MM.1S (cell line): ENCODE results near the gene APOH.

Source experiments
- DNase-seq: peaks from one replicate; pipeline ENCODE4 v3.0.0-alpha.2; 2015
- H2AFZ ChIP-seq: fragments of 300-600 bp; sonication (generic); 2 replicates; pipeline ENCODE4 v1.6.0; 2016; ENCODE audit warnings: antibody characterized with exemption, low read length
- H3F3A ChIP-seq: fragments of 300-600 bp; sonication (generic); 2 replicates; pipeline ENCODE4 v1.6.1; 2016; ENCODE audit warnings: mild to moderate bottlenecking, antibody characterized with exemption, low read length, moderate library complexity, mixed read lengths; ENCODE audit not compliant: insufficient read depth
- H3K27ac ChIP-seq: fragments of 300-600 bp; sonication (generic); 2 replicates; pipeline ENCODE4 v1.5.1; 2016; ENCODE audit warnings: mild to moderate bottlenecking, low read length
- H3K27me3 ChIP-seq: fragments of 300-600 bp; sonication (generic); replicated peaks from 2 replicates; pipeline ENCODE4 v1.6.0; 2016; ENCODE audit warnings: low read length; ENCODE audit not compliant: insufficient read depth
- H3K36me3 ChIP-seq: fragments of 300-600 bp; sonication (generic); replicated peaks from 2 replicates; pipeline ENCODE4 v1.6.1; 2016; ENCODE audit warnings: mild to moderate bottlenecking, low read length, mixed read lengths; ENCODE audit not compliant: insufficient read depth
- H3K4me1 ChIP-seq: fragments of 300-600 bp; sonication (generic); 2 replicates; pipeline ENCODE4 v1.6.1; 2016; ENCODE audit warnings: low read length, mixed read lengths
- H3K4me2 ChIP-seq: fragments of 300-600 bp; sonication (generic); 2 replicates; pipeline ENCODE4 v1.6.0; 2016; ENCODE audit warnings: low read depth, low read length
- H3K4me3 ChIP-seq: fragments of 300-600 bp; sonication (generic); 2 replicates; pipeline ENCODE4 v1.5.1; 2016; ENCODE audit warnings: low read length, mixed read lengths
- H3K79me2 ChIP-seq: fragments of 300-600 bp; sonication (generic); 2 replicates; pipeline ENCODE4 v1.6.1; 2016; ENCODE audit warnings: mixed run types, low read length, mixed read lengths
- H3K9ac ChIP-seq: fragments of 300-600 bp; sonication (generic); 2 replicates; pipeline ENCODE4 v1.6.1; 2016; ENCODE audit warnings: low read length, mixed read lengths
- H3K9me2 ChIP-seq: fragments of 300-600 bp; sonication (generic); replicated peaks from 2 replicates; pipeline ENCODE4 v1.6.1; 2016; ENCODE audit warnings: mild to moderate bottlenecking, low read length, mixed read lengths; ENCODE audit not compliant: insufficient read depth
- H3K9me3 ChIP-seq: fragments of 300-600 bp; sonication (generic); replicated peaks from 2 replicates; pipeline ENCODE4 v1.6.1; 2016; ENCODE audit warnings: mild to moderate bottlenecking, low read length, mixed read lengths; ENCODE audit not compliant: insufficient read depth
- H4K20me1 ChIP-seq: fragments of 300-600 bp; sonication (generic); 2 replicates; pipeline ENCODE4 v1.6.1; 2016; ENCODE audit warnings: mild to moderate bottlenecking, low read length, moderate library complexity, mixed read lengths; ENCODE audit not compliant: insufficient read depth
- EZH2 ChIP-seq: fragments of 300-600 bp; sonication (generic); optimal IDR thresholded peaks from 2 replicates; pipeline ENCODE3; 2017; ENCODE audit warnings: low read depth, mild to moderate bottlenecking, antibody characterized with exemption, low read length, mixed read lengths
- EZH2phosphoT487 ChIP-seq: fragments of 300-600 bp; sonication (generic); IDR thresholded peaks from 2 replicates; pipeline ENCODE4 v1.6.1; 2018; ENCODE audit warnings: antibody characterized with exemption, low read length
- TF ChIP-seq, protein P1 (sequence below): fragments of 300-600 bp; sonication (generic); IDR thresholded peaks from 2 replicates; pipeline ENCODE4 v1.5.1; 2016; ENCODE audit warnings: antibody characterized with exemption, low read length, mixed read lengths

Gene APOH

DNA sequence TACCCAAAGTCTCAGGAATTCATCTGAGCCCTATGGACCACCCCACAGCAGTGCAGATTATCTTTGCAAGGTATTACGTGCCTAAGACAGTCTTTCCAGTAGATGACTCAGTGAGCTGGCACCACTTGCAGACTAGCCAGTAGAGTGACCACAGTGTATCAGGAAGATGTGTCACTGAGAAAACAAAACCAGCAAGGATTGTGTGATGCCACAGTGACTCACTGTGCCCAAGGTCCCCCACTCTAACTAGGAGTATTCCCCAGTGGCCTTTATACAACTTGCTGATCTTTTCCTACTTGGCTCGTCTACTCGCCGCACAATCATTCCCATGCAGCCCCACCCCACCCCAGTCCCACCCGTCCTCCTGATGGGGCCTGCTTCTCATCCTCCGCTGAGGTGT is 46.4 kb upstream of the APOH start:
- Histone ChIP-seq H3K9ac (no peak overlapping the region), H3K79me2 (no peaks in the 10 kb centered on the region), H3K4me1 (no peaks in the 10 kb centered on the region), H3F3A (no peaks in the 10 kb centered on the region), H3K36me3 (no peaks in the 10 kb centered on the region), H3K27ac (no peak overlapping the region), H4K20me1 (no peaks in the 10 kb centered on the region), H3K4me2 (no peak overlapping the region), H2AFZ (no peak overlapping the region), H3K9me2 (no peaks in the 10 kb centered on the region), H3K4me3 (no peak overlapping the region), H3K9me3 (no peaks in the 10 kb centered on the region), H3K27me3 (no peaks in the 10 kb centered on the region)
- TF ChIP-seq, protein P1, sequence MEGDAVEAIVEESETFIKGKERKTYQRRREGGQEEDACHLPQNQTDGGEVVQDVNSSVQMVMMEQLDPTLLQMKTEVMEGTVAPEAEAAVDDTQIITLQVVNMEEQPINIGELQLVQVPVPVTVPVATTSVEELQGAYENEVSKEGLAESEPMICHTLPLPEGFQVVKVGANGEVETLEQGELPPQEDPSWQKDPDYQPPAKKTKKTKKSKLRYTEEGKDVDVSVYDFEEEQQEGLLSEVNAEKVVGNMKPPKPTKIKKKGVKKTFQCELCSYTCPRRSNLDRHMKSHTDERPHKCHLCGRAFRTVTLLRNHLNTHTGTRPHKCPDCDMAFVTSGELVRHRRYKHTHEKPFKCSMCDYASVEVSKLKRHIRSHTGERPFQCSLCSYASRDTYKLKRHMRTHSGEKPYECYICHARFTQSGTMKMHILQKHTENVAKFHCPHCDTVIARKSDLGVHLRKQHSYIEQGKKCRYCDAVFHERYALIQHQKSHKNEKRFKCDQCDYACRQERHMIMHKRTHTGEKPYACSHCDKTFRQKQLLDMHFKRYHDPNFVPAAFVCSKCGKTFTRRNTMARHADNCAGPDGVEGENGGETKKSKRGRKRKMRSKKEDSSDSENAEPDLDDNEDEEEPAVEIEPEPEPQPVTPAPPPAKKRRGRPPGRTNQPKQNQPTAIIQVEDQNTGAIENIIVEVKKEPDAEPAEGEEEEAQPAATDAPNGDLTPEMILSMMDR: no peak
- TF ChIP-seq EZH2 (no peak), EZH2phosphoT487 (no peak)
- no peak for DNase-seq

DNA sequence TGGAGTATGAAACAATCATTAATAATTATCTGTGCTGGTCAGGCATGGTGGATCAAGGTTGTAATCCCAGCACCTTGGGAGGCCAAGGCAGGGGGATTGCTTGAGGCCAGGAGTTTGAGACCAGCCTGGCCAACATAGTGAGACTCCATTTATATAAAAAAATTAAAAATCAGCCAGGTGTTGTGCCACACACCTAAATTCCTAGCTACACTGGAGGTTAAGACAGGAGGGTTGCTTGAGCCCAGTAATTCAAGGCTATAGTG is 44.3 kb upstream of the APOH start:
- Histone ChIP-seq H3K27ac (no peak overlapping the region), H3K9me3 (no peaks in the 10 kb centered on the region), H2AFZ (no peak overlapping the region), H3K4me1 (no peaks in the 10 kb centered on the region), H3K36me3 (no peaks in the 10 kb centered on the region), H3K4me2 (no peak overlapping the region), H3F3A (no peaks in the 10 kb centered on the region), H4K20me1 (no peaks in the 10 kb centered on the region), H3K27me3 (no peaks in the 10 kb centered on the region), H3K79me2 (no peaks in the 10 kb centered on the region), H3K4me3 (no peak overlapping the region), H3K9ac (no peak overlapping the region), H3K9me2 (no peaks in the 10 kb centered on the region)
- TF ChIP-seq EZH2 (no peak), EZH2phosphoT487 (no peak)
- TF ChIP-seq, protein P1: no peak
- no peak for DNase-seq

DNA sequence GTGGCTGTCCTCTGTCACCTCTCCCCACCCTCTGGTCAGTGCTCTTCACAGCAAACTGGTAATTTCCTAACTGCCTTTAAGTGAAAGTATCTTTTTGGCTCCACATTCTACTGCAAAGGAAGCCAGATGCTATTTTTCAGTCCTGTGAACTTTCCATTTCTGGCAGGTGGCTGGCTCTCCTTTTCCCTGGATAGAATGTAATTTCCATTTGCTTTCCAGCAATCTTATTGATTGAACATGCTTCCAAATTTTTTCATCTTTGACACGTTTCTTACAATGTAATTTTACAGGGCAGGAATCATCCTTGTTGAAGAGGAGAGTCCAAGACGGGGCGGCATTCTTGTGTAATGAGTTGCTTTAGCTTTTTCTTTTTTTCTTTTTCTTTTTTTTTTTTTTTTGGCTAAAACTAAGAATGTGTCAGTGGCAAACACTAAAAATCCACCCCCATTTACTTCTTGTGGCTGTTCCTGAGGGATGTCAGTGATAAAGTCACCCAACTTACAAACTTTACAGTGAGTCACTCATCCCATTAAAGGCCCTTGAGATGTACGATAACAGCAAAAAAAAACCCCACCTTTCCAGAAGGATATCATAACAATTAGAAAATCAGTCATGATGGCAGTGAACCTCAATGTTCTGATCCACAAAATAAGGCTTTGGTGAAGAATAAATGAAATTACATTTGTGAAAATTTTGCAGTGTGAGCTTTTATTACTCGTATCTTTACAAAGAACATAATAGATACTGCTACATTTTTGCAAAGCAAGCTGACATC is 43.8 kb upstream of the APOH start:
- H3K4me3 ChIP-seq: no peak overlapping the region
- H3K9ac ChIP-seq: no peak overlapping the region
- no peak for DNase-seq
- H3K79me2 ChIP-seq: no peaks in the 10 kb centered on the region
- no peaks in the 10 kb centered on the region for H3K36me3 ChIP-seq
- no peak overlapping the region for H3K27ac ChIP-seq
- H4K20me1 ChIP-seq: no peaks in the 10 kb centered on the region
- H3K27me3 ChIP-seq: no peaks in the 10 kb centered on the region
- H3K9me3 ChIP-seq: no peaks in the 10 kb centered on the region
- H3K9me2 ChIP-seq: no peaks in the 10 kb centered on the region
- H3F3A ChIP-seq: no peaks in the 10 kb centered on the region
- H3K4me2 ChIP-seq: no peak overlapping the region
- H3K4me1 ChIP-seq: no peaks in the 10 kb centered on the region
- TF ChIP-seq, protein P1: no peak
- TF ChIP-seq EZH2: no peak
- TF ChIP-seq EZH2phosphoT487: no peak
- no peak overlapping the region for H2AFZ ChIP-seq
